ENCODE data around the gene GRK5.
"Not testable (repeated sequence)": the region's sequence is repeated elsewhere in the genome, so short reads cannot be mapped to it uniquely, and the experiment has no call there.

Gene GRK5

DNA sequence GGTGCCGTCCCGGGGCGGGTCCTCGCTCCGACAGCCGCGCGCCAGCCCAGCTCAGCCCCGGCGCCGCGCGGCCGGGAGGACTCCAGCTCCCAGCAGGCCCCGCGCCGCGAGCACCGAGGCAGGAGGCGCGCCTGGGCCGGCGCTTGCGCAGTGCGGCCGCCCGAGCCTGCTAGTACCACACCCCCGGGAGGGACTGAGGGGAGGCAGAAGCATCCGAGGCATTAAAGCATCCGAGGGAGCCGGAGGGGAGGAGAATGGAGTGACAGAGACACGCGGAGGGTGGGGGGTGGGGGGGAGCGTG, at the start of gene GRK5:
Gene GRK5, plus strand, starts transcription at position 206 of the 301 bp plus-strand sequence. CDS start 347 bp downstream, outside the sequence.
- DNase-seq (ENCODE audit: low read depth in 2 of 3, low spot score in 2 of 3): peak in 2 of 3 experiments; percentile 79 to 94

DNA sequence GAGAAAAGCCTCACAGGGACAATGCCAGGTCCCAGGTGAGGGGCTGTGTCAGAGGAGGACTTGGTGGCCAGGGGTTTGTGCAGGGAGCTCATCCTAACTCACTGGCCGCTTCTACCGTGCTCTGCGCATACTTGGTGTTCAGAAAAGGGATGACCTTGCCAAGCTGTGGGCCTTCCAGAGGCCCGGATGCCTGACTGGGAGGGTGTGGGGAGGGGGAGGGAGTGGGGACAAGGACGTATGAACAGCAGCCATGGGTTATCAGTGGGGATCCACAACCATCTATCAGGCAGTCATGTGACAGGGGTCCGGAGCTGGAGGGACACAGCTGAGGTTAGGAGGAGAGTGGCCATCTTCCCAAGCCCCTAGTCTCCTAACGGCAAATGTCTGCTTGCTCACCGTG, 48.0 kb upstream of the GRK5 start:
- DNase-seq (ENCODE audit: low read depth in 2 of 3, low spot score in 2 of 3): no peak

DNA sequence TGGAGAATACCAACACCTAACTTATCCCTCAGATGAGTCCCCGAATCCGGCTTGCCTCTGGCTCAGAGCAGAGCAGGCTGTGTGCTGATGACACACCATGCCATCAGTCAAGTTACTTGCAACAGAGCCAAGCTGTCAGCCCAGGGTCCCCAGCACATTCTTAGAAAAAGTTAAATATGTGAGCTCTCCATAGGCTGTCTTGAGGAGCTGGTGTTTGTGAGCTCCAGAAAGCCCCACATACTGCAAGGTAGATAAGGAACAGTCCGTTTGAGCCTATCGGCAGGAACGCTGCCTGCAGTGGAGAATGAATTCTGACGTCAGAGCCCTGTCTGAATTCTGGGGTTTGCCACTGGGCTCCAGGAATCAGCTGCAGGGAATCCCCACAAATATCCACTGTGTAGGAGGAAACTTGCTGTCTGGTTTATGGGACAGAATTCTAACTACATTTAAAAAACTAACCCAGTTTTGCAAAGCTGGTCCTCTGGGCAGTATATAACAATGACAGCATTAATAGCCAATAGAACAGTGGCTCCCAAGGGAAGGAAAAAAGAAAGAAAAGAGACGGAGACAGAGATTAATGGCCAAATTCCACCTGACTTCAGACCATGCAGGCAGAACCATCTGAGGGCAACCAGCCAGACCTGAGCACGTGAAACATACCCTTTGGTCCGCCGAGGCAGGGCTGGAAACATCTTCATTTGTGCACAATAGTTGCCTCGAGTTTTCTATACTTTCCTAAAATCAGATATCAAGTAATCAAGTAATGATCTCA, 45.5 kb upstream of the GRK5 start:
- DNase-seq (ENCODE audit: low read depth in 2 of 3, low spot score in 2 of 3): no peak

DNA sequence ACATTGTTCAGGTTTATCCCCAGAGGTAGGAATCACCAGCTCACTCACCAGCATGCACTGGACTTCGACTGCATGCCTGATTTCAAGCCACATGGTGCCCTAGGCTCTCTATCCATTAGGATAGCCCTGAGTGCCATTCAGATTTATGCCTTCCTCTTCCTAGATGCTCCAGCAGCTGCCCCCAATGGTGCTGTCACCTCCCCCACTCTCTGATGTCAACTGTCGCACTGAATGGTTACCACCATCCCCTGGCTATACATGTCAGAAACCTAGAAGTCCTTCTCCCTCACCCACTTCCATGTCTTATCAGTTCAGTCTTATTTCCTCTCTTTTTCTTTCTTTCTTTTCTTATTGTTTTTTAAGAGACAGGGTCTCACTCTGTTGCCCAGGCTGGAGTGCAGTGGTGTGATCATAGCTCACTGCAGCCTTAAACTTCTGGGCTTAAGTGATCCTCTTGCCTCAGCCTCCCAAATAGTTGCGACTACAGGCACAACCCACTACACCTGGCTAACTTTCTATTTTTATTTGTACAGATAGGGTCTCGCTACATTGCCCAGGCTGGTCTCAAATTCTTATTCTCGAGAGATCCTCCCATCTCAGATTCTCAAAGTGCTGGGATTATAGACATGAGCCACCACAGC, 44.8 kb upstream of the GRK5 start:
- no peak for DNase-seq (ENCODE audit: low read depth in 2 of 3, low spot score in 2 of 3)

DNA sequence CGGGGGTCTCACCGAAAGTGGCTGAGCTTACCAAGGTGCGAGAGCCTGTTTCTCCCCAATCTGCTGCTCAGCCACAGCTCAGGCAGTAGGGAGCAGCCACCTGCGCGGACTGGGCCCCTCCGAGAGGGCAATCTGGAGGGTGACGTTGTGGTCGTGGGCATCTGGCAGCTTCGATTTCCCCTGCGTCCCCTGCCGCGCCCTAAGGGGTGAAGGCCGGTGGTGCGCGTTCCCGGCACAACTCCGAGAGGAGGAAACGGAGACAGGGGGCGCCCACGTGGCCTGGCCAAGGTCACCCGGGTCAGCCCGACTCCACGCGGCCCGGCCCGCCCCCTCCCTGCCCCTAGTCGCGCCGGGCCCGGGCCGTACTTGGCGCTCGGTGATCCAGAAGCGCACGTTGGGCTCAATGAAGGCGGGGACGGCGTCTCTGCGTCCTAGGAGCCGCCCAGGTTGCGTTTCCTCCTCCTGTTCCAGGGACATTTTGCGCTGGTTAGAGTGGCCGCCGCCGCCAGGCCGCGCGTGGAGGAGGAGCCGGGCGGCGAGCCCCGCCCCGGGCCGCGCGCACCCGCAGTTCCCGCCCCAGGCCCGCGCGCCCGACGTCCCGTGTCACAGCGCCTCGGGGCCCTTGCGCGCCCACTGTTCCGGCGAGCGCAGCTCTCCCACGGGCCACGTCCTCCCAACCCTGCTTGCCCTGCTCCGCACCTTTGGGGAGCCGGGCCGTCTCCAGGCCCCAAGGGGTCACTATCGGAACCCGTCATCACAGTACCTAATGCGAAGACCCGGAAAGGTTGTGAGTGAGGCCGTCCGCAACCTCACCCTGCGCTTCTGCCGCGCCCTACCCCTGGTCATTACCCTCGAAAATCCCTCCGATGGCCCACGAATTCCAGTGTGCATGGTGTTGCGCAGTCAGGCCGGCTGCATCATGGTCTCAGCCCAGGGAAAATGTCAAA, 41.9 kb upstream of the GRK5 start, which contains the start of gene SFXN4:
Gene SFXN4, minus strand, starts transcription at position 544 of the 947 bp plus-strand sequence. Its CDS starts 67 bp downstream, at position 477.
- peak; percentile 57 to 81 (median 67) for DNase-seq (ENCODE audit: low read depth in 2 of 3, low spot score in 2 of 3)

DNA sequence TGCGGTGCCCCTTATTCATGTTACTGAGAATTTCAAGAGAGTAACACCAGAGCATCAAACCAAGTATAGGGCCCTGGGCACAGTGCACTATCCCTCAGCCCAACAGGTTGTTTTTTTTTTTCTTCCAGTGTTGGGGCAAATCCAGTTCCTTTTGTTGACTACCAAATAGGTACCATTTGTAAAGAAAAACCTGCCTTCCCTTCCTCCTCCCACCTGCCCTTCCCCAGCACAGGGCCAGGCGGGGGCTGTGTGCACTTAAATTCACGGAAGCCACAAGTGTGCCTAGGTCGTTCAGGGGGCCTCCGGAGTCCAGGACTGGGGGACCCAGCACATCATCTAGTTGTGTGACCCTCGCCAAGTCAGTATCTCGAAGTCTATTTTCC, 41.3 kb upstream of the GRK5 start:
- no peak for DNase-seq (ENCODE audit: low read depth in 2 of 3, low spot score in 2 of 3)

DNA sequence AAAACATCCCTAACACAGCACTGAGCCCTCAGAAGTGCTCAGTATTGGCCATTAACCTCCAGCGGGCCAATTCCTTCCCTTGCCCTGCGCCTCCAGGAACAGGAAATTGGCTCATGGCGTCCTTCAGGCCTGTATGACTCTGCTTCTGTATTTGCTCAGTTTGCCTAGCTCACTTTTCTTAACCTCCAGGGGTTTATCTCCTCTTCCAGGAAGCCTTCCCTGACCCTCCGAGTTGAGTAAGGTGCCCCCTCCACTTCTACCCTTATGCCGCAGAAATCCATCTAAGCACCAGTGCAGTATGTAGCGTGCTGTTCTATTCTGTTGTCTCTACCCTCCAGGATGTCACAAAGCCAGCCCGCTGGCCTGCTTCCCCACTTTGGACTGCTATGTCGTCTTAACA, 40.8 kb upstream of the GRK5 start:
- DNase-seq (ENCODE audit: low read depth in 2 of 3, low spot score in 2 of 3): no peak

DNA sequence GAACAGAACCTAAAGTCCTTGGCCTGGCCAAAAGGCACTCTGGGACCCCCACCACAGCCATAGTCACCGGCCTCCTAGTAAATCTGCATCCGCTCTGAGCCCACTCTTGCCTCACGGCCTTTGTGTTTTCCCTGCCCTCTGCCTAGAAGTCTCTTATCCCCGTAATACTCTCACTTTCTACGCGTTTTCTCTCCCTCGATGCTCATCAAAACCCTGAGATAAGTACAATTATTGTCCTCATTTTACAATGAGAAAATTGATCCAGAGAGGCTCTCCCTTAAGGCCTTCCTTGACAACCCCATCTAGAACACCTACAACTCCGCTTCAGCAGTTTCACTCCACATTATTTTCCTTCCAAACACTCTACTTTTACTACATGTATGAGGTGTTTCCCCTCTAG, 40.3 kb upstream of the GRK5 start:
- DNase-seq (ENCODE audit: low read depth in 2 of 3, low spot score in 2 of 3): no peak

DNA sequence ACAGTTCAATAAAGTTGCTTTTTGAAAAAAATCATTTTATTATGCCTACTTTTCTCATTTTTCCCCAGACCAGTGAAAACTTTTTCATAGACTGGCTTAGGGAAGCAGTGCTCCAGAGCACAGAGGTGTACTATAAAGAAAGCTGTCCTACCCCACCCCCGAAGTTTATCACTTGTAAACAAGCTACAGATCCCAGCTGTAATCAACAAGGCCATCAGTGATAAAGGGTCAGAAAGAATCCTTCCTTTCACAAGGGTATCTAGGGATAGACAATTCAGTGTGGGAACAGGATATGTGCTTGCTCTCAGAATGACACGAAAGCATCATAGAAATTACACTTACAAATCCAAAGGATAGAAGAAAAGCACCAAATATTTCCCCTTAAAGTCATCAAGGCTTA, 33.3 kb upstream of the GRK5 start:
- DNase-seq (ENCODE audit: low read depth in 2 of 3, low spot score in 2 of 3): no peak

DNA sequence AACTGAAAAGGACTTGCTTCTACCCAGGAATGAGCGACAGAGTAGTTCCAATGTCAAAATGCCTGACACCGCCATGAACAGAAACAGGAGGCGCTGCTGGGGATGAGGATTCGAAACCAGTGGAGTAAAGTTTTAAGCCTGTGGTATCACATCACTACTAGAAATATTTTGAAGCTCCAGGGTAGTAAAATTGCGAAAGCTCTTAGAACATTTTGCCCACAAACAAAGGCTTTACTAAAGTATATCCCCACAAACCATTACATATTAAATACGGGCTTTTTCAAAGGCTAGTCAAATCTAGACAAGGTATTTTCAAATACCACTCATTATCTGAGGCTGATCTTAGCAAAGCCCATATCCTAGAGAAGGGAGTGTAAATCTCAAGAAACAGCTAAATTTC, 31.2 kb upstream of the GRK5 start:
- DNase-seq (ENCODE audit: low read depth in 2 of 3, low spot score in 2 of 3): no peak

DNA sequence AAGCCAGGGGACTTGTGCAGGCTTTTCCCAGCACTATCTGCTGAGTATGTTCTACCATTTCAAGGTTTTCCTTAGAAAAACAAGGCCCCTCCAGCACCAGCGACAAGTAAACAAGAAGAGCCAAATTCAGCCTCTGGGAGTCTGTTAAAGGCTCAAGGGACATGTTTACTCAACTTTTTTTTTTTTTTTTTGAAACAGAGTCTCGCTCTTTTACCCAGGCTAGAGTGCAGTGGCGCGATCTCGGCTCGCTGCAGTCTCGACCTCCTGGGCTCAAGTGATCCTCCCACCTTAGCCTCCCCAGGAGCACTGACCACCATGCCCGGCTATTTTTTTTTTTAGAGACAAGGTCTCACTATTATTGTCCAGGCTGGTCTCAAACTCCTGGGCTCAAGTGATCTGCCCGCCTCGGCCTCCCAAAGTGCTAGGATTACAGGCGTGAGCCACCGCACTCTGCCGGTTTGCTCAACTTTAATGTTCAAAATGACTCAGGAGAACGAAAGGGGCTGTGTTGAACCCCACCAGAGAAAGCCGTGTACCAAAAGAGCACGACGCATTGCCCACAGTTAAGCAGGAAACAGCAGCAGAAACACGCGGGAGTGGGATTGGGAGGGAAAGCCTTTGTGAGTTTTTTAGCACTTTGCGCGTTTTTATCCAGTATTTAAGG, 29.5 kb upstream of the GRK5 start:
- DNase-seq (ENCODE audit: low read depth in 2 of 3, low spot score in 2 of 3): peak in 2 of 3 experiments; percentile 11 to 26

DNA sequence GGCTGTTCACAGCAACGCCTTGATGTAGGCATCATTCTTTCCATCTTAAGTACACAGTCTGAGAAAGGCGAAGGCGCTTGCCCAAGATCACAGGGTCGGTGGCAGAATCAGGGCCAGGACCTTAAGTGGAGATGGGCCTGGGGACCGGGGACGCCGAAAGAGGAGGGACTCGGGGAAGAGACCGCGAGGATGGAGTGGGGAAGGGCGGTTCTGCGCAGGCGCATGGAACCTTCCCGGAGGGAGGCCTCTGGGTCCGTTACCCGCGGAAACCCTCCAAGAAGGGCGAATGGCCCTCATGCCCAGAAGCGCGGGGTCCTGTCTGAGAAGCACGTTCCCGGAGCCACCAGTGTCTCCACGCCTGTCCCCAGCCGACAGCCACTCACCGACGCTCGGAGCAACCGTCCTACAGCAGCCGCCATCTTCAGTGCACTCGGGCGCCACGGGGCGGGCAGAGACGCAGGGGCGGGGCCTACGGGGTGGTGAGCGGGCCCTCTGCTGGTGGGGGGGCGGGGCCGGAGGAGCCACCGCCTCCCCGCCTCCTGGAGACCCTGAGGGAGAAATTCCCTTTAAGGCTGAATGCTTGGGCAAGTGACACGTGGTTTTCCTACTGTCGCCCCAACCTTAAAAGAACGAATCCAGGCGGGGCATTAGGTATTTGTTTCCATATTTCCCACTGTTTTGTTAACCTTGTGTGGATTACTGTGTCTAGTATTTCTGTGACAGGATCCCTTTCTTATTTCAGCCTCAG, 28.8 kb upstream of the GRK5 start, which contains the start of gene PRDX3:
Gene PRDX3, minus strand, starts transcription at position 441 of the 748 bp plus-strand sequence. Its CDS starts 22 bp downstream, at position 419.
- DNase-seq (ENCODE audit: low read depth in 2 of 3, low spot score in 2 of 3): peak; percentile 71 to 88 (median 82)

DNA sequence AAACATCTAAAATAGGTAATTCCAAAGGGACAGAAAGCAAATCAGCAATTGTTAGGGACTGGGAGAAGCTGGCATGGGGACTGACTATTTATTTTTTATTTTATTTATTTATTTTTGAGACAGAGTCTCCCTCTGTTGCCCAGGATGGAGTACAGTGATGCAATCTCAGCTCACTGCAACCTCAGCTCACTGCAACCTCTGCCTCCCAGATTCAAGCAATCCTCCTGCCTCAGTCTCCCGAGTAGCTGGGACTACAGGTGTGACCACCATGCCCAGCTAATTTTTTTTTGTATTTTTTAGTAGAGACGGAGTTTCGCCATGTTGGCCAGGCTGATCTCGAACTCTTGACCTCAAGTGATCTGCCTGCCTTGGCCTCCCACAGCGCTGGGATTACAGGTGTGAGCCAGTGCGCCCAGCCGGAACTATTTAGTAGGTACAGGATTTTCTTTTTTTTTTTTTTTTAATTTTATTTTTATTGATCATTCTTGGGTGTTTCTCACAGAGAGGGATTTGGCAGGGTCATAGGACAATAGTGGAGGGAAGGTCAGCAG, 26.4 kb upstream of the GRK5 start:
- not testable (repeated sequence) for DNase-seq (ENCODE audit: low read depth in 2 of 3, low spot score in 2 of 3)

DNA sequence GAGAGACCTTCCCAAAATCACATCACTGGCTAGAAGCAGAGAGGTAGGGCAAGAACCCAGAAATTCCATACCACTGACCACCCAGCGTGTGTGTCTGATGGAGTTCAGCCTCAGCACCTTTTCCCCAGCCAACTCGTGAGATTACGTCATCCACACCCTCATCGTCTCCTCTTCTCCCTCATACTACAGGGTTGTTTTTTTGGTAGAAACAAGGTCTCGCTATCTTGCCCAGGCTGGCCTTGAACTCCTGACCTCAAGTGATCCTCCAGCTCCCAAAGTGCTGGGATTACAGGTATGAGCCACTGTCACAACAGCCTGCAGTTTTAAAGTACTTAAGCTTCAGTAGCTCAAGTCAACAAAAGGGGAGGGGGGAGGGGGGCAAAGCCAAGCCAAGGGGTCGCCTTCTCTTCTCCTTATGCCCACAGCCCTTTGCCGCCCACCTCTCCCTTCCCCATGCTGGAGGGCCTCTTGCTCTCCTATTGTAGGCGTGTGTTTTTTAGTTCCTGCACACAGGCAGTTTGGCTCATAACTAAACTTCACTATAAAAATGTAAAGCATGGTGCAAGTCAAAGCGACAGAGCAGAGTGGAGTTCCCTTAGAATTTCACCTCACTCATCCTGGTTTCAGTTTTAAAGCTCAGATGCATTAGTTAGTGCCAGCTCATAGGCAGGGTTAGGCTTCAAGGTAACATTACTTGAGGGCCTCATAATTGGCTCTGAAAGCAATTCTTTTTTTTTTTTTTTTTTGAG, 23.5 kb upstream of the GRK5 start:
- DNase-seq (ENCODE audit: low read depth in 2 of 3, low spot score in 2 of 3): no peak

DNA sequence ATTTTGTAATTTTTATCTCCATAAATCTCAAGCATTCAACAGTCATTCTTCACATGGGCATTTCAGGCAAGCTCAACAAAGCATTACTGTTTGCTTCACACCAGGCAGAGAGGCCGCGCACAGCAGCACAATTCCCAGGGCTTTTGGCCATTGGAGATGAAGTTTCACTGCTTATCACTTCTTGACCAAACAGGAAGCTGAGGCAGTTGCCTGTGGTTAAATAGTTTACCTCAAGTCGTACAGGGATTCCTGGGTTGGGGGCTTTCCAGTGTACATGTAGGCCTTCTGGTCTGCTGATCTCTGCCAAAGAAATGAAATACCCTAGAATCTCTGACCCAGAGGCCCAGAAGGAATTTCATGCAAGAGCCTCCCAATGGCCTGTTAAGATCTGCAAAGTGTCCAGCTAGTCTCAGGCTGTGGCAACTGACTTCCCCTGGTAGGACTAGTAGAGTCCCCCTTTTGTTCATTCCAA, 17.5 kb upstream of the GRK5 start:
- no peak for DNase-seq (ENCODE audit: low read depth in 2 of 3, low spot score in 2 of 3)

DNA sequence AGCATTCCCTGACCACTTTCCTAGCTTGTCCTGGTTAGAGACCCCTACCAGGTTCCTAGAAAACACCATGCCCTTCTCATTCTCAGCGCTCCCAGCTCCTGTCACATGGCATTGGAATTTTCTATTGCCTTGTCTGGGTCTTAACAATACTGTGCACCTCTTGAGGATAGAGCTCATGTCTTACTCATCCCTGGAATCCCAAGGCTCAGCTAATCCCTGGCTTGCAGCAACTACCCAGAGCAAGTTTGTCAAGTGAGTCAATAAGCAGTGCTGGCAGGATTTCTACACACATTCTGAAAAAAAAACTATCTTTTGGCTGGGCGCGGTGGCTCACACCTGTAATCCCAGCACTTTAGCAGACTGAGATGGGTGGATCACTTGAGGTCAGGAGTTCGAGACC, 17.0 kb upstream of the GRK5 start:
- DNase-seq (ENCODE audit: low read depth in 2 of 3, low spot score in 2 of 3): no peak

DNA sequence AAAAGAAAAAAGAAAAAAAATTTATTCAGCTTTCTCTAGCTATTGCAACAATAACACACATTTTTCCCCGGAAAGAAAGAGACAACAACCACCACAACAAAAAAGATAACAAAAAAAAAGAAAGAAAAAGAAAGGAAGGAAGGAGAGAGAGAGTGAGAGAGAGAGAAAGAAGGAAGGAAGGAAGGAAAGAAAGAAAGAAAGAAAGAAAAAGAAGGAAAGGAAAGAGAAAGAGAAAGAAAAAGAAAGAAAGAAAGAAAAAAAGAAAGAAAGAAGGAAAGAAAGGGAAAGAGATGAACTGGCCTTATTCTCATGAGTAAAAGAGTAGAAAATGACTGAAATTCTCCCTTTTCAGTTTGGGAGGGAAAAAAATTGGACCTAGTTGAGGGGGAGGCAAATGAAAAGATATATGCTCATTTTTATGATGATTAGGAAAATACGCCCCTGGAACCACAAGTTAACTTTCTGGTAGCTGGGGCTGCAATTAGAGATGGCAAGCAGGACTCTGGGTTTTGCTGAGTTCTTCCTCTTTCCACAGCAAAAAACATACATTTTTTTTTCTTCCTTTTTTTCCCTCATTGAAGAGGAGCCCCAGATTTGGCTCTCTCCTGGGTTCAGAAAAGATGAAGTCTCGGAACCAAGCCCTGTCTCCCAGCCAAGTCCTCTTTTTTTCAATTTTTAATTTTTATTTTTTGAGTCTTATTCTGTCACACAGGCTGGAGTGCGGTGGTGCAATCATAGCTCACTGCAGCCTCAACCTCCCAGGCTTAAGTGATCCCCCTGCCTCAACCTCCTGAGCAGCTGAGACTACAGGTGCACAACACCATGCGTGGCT, 16.2 kb upstream of the GRK5 start:
- no peak for DNase-seq (ENCODE audit: low read depth in 2 of 3, low spot score in 2 of 3)

DNA sequence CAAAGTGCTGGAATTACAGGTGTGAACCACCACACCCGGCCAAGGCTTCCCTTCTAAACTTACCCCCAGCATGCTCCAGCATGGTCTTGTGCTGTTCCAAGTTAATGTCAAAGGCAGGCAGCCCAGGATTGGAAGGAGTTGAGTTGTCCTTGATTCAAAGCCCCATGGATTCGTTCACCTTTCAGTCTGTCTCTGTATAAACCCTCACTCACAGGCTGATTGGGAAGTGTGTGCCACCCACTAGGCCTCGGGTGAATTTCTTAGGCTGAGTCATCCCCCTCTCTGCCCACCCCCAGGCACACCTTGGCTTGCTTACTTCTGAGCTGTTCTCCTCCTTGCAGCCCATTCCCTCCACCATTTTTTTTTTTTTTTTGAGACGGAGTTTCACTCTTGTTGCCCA, 15.5 kb upstream of the GRK5 start:
- DNase-seq (ENCODE audit: low read depth in 2 of 3, low spot score in 2 of 3): no peak

Data from activated CD8-positive, alpha-beta memory T cell treated with anti-CD3 and anti-CD28 coated beads for 48 hours (primary cell).